Measurements from ENCODE around the gene HRCT1.
"Not testable (repeated sequence)": the region's sequence is repeated elsewhere in the genome, so short reads cannot be mapped to it uniquely, and the experiment has no call there.

HRCT1 gene

DNA sequence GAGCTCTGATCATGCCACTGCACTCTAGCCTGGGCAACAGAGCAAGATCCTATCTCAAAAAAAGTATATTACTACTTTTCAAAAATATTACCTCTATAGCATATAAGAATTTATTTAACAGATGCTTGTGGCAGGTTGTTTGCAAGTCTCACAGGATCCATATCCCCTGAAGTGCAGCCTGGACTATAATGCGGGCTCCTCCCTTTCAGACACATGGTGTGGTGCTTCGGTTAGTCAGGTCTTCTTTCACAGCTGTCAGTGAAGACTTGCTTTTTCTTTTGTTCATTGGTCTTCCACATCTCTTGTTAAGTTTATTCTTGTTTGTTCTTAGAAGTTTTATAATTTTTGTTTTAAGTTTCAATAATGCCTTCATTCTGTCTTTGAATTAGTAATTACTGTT, 9.4 kb upstream of the HRCT1 start:
- DNase-seq (ENCODE audit: low read depth in 2 of 2, low spot score in 1 of 2): no peak

DNA sequence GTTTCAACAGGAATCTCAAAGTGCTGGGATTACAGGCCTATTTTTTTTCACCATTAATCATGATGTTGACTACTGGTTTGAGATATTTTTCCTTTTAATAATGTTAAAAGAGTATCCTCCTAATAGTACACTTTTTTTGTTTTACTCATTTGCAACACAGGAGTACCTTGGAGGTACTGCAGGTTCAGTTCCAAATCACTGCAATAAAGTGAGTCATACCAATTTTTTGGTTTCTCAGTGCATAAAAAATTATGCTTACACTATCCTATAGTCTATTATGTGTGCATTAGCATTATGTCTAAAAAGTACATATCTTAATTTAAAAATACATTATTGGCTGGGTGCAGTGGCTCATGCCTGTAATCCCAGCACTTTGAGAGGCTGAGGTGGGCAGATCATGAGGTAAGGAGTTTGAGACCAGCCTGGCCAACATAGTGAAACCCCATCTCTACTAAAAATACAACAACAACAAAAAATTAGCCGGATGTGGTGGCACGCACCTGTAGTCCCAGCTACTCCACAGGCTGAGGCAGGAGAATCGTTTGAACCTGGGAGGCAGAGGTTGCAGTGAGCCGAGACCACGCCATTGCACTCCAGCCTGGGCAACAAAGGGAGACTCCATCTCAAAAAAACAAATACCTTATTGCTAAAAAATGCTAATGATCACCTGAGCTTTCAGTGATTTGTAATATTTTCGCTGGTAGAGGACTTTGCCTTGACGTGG, 8.5 kb upstream of the HRCT1 start:
- DNase-seq (ENCODE audit: low read depth in 2 of 2, low spot score in 1 of 2): not testable (repeated sequence)

DNA sequence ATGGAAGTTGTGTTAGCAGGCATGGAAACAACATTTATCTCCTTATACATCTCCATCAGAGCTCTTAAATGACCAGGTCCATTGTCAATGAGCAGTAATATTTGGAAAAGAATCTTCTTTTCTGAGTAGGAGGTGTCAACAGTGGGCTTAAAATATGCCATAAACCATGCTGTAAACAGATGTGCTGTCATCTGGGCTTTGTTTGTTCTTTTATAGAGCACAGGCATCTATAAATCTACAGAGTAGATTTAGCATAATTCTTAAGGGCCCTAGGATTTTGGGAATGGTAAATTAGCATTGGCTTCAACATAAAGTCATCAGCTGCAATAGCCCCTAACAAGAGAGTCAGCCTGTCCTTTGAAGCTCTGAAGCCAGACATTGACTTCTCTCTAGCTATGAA, 7.7 kb upstream of the HRCT1 start:
- DNase-seq (ENCODE audit: low read depth in 2 of 2, low spot score in 1 of 2): no peak

DNA sequence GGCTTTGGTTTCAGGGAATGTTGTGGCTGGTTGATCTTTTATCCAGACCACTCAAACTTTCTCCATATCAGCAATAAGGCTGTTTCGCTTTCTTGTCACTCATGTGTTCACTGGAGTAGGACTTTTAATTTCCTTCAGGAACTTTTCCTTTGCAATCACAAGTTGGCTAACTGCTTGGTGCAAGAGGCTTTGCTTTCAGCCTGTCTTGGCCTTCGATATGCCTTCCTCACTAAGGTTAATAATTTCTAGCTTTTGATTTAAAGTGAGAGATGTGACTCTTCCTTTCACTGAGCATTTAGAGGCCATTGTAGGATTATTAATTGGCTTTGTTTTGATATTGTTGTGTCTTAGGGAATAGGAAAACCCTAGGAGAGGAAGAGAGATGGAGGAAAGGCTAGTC, 7.0 kb upstream of the HRCT1 start:
- DNase-seq (ENCODE audit: low read depth in 2 of 2, low spot score in 1 of 2): no peak

DNA sequence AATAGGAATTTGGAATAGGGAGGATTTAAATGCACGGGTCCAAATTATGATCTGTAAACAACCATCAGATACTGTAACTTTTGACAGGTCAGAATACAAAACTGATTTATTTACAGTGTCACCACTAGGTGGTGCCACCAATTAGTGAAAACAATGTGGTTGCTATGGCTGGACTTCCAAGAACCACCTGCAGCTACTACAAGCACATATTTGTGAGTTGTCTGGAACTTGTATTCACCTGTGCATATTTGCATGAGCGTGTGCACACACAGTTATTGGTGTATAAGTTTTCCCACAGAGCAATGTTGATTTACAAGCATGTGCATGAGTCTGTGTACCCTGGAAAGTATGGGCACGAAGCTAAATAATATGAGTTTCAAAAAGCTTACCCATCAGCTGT, 3.0 kb upstream of the HRCT1 start:
- DNase-seq (ENCODE audit: low read depth in 2 of 2, low spot score in 1 of 2): no peak

DNA sequence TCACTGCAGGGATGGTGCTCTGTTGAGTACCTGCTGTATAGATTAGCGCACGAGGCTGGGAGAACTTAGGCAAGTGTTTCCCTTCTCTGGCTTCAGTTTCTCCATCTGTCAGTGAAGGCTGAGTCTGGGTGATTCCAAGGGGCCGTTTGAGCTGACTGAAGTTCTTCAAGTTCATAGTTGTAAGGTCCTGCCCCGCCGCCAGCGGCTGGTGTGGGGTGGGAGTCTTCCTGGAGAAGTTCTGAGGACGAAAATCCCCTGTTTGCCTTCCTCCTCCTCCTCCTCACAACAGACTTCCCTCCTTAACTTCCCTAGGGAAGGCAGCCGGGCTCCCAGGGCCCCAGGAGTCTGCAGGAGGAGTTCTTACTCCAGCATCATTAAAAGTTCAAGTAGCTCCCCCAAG, 1.7 kb upstream of the HRCT1 start:
- DNase-seq (ENCODE audit: low read depth in 2 of 2, low spot score in 1 of 2): no peak

DNA sequence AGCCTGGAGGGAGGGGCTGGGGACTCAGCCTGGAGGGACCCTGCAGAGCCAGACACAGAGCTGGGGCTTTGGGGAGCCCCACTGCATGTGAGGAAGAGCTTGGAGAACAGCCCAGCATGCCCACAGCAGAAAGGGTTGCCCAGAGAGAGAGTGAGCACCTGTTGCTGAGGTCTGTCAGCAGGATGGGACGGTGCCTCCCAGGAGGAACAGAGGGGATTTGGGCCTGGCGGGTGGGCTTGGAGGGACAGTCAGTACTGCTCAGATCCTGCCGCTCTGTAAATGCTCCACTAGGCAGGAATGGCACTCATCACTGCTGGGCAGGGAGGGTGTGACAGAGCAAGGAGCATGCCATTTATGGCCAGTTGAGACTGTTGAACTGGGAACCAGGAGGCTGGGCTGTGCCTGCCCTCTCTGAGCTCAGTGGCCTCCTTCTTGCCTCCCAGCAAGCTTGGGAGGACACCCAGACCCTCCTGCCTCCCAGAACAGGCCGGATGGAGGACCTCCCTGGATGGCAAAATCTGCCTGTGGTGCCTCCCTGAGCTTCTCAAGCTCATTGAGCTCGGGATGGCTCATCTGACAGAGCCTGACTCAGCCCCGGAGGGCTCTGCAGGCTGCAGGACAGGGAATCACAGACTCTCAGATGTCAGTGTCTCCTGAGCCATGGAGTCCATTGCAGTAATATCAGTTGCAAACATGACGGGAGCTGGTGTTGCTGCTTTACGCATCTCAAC, 786 bp upstream of the HRCT1 start:
- DNase-seq (ENCODE audit: low read depth in 2 of 2, low spot score in 1 of 2): no peak

DNA sequence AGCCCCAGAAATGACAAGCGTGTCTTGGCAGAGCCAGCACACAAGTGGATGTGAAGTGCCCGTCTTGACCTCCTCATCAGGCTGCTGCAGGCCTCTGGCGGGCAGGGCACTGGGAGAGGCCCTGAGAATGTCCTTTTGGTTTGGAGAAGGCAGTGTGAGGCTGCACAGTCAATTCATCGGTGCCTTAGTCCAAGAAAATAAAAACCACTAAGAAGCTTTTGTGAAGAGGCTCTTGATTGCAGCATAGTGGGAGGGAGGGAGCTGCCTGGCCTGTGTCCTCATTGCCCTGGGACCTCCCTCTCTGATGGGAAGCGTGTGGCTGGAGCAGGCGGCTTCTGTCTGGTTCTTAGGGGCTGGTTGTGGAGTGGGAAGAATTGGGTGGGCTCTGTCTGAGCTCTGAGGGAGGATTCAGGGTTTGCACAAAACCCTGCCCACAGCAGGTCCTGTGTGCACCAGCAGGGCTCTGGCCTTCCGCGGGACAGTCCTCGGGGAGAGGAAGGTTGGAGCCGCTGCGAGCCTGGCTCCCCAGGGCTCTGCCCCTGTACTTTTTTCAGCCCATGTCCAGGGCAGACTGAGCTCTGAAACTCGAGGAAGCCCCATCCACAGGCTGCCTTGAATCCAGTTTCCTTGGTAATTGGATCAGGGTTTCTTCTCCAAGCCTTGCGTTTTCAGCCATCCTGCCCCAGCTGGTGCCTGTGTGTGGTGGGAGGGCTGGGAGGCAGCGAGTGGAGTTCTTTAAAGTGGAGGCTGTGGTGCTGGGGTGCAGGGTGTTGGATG, 1.1 kb downstream of the HRCT1 start:
- no peak for DNase-seq (ENCODE audit: low read depth in 2 of 2, low spot score in 1 of 2)

DNA sequence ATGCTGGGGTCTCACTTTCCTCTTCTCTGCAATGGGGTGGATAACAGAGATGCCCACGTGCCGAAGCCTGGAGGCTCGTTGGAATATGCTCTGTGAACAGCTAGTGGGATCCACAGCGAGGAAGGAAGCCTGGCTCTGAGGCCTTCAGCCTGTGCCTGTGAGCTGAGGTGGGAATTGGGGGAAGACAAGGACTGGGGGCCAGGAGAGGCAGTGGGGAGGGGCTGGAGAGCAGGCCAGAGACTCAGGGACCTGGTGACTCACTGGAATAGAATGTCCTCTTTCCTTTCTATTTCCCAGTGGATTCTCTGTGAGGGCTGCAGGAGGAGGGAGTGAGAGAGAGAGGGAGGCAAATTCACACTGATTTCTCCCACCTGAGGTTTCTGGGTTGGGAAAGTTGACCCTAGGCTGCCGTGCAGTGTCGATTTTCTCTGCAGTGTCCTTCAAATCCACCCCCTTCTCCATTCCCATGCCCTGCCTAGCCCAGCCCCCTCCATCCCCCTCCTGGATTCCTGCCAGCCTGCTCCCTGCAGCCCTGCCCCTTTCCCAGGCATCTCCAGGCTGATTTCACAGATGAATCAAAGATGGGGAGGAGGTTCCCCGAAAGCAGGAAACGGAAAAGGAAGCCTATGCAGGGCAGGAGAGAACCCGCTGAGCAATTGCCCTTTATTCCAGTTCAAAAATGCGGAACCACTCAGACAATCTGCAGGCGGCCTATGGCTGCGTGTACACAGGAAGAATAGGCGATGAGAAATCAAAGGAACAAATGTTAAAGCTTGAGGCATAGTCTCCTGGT, 1.9 kb downstream of the HRCT1 start:
- no peak for DNase-seq (ENCODE audit: low read depth in 2 of 2, low spot score in 1 of 2)

DNA sequence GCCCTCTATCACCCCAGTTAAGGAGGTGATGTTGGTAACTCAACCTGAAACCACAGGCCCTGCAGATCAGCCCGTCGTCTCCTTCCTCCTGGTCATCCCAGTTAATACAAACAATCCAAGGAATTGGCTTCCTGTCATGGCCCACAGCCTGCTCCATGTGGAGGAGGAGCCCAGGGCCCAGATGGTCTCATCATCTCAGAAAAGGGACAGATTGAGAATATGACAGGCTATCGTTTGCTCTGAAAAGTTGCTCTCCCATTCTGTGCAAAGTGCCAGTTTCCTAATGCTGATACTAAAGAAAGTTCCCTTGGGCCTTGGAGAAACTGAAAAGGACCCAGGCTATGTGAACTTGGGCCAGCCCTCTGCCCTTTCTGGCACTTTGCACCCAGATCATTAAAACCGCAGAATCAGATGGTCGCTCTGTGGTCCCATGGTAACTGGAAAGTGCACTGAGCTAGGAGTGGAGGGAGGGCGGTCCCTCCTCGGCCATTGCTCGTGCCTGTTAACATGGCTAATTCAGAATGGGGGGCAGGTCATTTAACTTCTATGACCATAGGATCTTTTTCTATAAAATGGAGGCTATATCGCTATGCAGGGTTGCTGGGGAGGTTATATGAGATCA, 2.6 kb downstream of the HRCT1 start:
- DNase-seq (ENCODE audit: low read depth in 2 of 2, low spot score in 1 of 2): no peak

DNA sequence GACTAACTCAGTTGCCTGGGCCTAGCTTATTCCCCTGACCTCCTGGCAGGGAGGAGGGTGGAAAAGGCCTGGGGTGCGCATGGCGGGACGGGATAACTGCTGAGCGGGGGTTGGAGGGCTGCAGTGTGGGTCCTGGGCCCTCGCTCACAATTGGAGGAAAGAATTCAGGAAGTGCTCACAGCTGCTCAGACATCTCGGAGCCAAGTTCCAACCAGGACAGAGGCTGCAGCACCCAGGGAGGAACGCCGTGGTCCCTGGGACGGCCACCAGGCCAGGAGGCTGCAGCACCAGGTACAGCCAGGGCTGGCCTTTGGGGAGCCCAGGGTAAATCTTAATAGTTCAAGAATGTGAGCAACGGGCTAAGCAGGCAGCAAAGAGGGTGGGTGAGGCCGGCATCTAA, 3.3 kb downstream of the HRCT1 start, which contains the start of gene SPAAR:
TSS of gene SPAAR (plus strand) at position 217 of the 400 bp plus-strand sequence. CDS start 974 bp downstream, outside the sequence.
- DNase-seq (ENCODE audit: low read depth in 2 of 2, low spot score in 1 of 2): no peak

DNA sequence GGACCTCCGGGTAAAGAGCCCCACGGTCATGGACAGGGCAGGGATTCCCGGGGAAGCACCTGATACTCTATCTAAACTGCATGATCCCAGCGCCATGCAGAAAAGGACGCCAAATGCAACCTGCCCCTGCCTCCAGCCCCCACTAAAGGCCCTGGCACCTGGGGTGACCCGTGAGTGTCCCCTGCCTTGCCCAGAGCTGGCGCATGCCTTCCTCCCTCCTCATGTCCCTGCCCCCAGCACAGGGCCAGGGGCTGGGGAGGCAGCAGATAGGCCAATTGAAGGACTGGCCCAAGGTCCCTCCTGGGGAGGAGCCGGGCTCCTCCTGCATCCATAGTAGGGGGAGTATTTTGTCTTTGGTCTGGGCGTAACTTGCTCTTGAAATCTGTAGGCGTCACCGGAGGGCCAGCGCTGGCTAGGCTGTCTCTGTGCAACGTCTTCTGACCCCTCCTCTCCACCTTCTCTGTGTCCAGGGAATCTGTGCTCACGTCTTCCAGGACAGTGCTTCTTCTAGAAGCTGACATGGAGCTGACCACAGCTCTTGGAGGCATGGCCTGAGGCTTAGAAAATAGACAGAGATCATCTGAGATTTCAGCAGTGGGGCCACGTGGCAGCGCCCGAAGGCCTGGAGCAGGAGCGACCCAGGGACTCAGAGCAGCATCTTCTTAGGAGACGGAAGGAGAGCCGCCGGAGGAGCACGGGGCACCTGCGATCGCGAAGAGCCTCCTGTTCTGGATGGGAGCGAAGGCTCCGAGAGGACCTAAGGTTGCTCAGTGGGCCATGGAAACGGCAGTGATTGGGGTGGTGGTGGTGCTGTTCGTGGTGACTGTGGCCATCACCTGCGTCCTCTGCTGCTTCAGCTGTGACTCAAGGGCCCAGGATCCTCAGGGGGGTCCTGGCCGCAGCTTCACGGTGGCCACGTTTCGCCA, 3.9 kb downstream of the HRCT1 start:
- no peak for DNase-seq (ENCODE audit: low read depth in 2 of 2, low spot score in 1 of 2)

DNA sequence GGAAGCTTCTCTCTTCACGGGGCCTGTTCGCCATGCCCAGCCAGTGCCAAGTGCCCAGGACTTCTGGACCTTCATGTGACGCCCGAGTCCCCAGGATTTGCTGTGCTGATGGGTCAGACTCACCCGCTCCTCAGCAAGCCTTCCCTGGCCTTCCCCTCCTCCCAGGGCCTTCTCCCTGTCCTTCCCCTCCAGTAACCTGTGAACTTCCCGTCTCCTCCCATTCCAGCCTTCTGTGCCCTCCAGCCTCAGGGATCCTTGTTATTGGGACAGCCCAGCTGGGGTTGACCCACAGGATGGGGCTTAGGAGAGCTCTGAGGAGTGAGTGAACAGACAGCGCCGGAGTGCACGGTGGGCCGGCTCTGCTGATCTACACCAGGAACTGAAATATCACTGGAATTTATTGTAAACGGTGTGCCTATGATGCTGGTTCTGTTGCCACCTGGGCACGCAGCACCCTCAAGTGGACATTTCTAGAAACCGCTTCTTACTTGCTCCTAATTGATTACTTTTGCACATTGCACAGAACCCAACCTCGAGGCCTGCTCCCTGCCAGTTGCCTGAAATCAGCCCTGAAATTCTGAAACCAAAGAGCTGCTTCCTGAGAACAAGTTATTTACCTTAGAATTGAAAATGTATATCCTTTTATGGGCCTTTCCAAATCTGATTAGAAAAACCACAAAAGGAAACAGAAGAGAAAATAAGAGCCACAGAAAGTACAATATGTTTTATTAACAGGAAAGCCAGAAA, 4.8 kb downstream of the HRCT1 start:
- no peak for DNase-seq (ENCODE audit: low read depth in 2 of 2, low spot score in 1 of 2)

DNA sequence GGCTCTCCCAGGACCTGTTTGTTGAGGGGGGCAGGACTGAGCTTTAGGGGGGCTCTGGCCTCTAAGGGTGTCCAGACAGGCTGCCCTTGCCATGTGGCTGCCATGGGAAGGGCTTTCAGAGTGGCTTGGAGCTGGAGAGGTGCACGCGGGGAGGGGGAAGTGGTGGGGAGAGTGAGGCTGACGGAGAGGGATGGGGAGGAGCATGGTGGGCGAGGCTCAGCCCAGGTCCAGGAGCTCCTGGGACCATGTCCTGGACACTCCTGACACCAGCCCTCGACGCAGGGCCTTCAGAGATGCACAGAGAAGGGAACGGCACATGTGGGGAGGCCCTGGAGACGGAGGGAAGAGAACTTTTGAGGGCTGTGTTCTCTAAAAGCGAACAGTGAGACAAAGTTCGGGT, 5.7 kb downstream of the HRCT1 start:
- DNase-seq (ENCODE audit: low read depth in 2 of 2, low spot score in 1 of 2): no peak

DNA sequence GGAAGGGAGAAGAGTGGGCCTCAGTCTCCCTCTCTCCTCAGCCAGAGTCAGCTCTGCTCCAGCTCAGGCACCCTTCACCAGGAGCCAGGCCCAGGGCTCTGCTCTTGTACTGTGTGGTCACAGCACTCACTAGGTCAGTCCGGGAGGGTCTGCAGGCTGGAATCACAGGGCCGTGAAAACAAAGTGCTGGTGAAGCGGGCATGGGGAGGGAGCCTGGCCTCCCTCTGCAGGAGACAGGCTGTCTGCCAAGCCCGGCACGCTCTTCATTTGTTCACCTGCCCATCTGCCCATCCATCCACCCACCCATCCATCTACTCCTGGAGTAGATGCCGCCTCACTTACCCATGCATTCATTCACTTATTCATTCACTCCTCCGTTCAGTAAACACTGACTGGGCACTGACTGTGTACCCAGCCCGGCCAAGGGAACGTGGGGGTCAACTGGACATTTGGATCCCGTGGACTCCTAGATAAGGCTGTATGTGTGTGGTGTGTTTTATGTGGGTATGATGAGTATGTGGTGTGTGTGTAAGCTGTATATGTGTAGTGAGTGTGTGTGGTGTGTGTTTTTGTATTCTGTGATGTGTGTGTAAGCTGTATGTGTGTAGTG, 6.9 kb downstream of the HRCT1 start:
- no peak for DNase-seq (ENCODE audit: low read depth in 2 of 2, low spot score in 1 of 2)

DNA sequence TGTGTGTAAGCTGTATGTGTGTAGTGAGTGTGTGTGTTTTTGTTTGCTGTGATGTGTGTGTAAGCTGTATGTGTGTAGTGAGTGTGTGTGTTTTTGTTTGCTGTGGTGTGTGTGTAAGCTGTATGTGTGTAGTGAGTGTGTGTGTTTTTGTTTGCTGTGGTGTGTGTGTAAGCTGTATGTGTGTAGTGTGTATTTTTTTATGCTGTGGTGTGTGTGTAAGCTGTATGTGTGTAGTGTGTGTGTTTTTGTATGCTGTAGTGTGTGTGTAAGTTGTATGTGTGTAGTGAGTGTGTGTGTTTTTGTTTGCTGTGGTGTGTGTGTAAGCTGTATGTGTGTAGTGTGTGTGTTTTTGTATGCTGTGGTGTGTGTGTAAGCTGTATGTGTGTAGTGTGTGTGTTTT, 7.4 kb downstream of the HRCT1 start:
- not testable (repeated sequence) for DNase-seq (ENCODE audit: low read depth in 2 of 2, low spot score in 1 of 2)

DNA sequence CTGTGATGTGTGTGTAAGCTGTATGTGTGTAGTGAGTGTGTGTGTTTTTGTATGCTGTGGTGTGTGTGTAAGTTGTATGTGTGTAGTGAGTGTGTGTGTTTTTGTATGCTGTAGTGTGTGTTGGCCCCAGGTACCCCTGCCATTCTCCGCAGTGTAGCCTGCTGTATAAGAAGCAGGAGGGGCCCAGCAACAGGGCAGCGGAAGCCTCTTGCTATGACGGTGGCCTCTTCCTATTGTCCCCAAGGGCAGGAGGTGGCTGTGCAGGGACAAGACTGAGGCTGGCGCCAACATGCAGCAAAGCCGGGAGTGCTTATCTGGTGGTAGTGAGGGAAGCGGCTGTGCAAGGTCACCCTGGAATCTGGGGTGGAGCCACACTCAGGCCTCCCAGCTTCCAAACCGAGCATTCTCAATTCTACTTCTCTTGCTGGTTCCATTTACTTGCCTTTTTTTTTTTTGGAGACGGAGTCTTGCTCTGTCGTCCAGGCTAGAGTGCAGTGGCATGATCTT, 8.4 kb downstream of the HRCT1 start:
- DNase-seq (ENCODE audit: low read depth in 2 of 2, low spot score in 1 of 2): no peak

DNA sequence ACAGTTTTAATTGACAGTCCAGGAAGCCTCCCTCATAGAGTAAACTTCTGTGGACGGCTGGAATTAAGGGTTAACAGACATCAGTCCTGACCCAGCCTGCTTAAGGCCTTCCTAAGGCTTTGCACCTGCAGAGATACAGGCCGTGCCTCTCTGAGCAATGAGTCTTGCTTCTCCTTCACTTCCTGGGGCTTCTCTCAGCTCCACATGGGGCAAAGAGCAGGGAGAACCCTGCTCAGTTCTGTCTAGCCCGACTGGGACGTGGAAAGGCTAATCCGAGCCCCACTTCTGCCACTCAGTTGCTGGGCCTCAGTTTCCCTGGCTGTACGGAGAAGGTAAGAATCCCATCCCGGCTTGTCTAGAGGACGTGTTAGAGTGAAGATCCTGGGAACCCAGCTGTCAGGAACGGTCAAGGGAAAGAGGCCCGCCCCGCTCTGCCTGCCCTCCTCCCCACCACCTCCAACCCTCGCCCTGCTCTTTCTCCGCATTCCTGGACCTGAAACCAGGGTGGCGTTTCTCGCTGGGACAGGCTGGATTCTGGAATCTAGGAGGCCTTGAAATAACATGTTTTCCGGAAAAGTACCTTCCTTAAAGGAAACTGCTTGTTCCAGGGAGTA, 9.8 kb downstream of the HRCT1 start:
- no peak for DNase-seq (ENCODE audit: low read depth in 2 of 2, low spot score in 1 of 2)
